DOHH2 (cell line): ENCODE measurements around the gene SLC8A3.

Experiments
- H3F3A ChIP-seq: fragments of 200-600 bp; sonication (generic), shearing (Covaris generic); 2 replicates; pipeline ENCODE4 v1.6.0; 2016; ENCODE audit warnings: antibody characterized with exemption, mild to moderate bottlenecking; ENCODE audit not compliant: control insufficient read depth, insufficient read depth
- H3K27ac ChIP-seq: fragments of 200-600 bp; sonication (generic); 2 replicates; pipeline ENCODE4 v1.5.1; 2014; ENCODE audit warnings: low read depth, mild to moderate bottlenecking, low read length, moderate library complexity
- H3K27me3 ChIP-seq: fragments of 200-600 bp; sonication (generic); 2 replicates; pipeline ENCODE4 v1.6.1; 2014; ENCODE audit warnings: mild to moderate bottlenecking, low read length, mixed read lengths; ENCODE audit not compliant: control insufficient read depth
- H3K36me3 ChIP-seq: fragments of 200-600 bp; sonication (generic); 2 replicates; pipeline ENCODE4 v1.6.1; 2014; ENCODE audit warnings: mild to moderate bottlenecking, low read length, moderate library complexity, mixed read lengths; ENCODE audit not compliant: control insufficient read depth
- H3K4me1 ChIP-seq: fragments of 200-600 bp; sonication (generic); 2 replicates; pipeline ENCODE4 v1.6.1; 2014; ENCODE audit warnings: mild to moderate bottlenecking, low read length, mixed read lengths; ENCODE audit not compliant: control insufficient read depth
- H3K4me2 ChIP-seq: fragments of 200-600 bp; sonication (generic); 2 replicates; pipeline ENCODE4 v1.6.0; 2014; ENCODE audit warnings: mild to moderate bottlenecking, low read length, moderate library complexity
- H3K4me3 ChIP-seq: fragments of 200-600 bp; sonication (generic); 2 replicates; pipeline ENCODE4 v1.5.1; 2014; ENCODE audit warnings: mild to moderate bottlenecking, low read length, mixed read lengths
- H3K79me2 ChIP-seq: fragments of 200-600 bp; sonication (generic); 2 replicates; pipeline ENCODE4 v1.6.1; 2014; ENCODE audit warnings: mild to moderate bottlenecking, low read length, mixed read lengths; ENCODE audit not compliant: control insufficient read depth
- H3K9me2 ChIP-seq: fragments of 200-600 bp; sonication (generic); replicated peaks from 2 replicates; pipeline ENCODE4 v1.6.1; 2014; ENCODE audit warnings: mild to moderate bottlenecking, low read length, mixed read lengths; ENCODE audit not compliant: control insufficient read depth
- H3K9me3 ChIP-seq: fragments of 200-600 bp; sonication (generic); 2 replicates; pipeline ENCODE4 v1.6.1; 2014; ENCODE audit warnings: antibody characterized with exemption, low read length, mixed read lengths; ENCODE audit not compliant: control insufficient read depth, insufficient read depth
- H4K20me1 ChIP-seq: fragments of 200-600 bp; sonication (generic); 2 replicates; pipeline ENCODE4 v1.6.0; 2014; ENCODE audit warnings: low read depth, mild to moderate bottlenecking, antibody characterized with exemption, low read length, moderate library complexity; ENCODE audit not compliant: control insufficient read depth, insufficient read depth
- EZH2phosphoT487 ChIP-seq: fragments of 200-600 bp; sonication (generic); IDR thresholded peaks from 2 replicates; pipeline ENCODE4 v1.6.1; 2017; ENCODE audit warnings: borderline replicate concordance, mild to moderate bottlenecking, antibody characterized with exemption, low read length, moderate library complexity, mixed read lengths
- TF ChIP-seq, protein P1 (sequence below): fragments of 200-600 bp; sonication (generic); IDR thresholded peaks from one replicate; pipeline ENCODE4 v1.5.1; 2014; ENCODE audit warnings: antibody characterized with exemption, mild to moderate bottlenecking, low read depth, low read length; ENCODE audit not compliant: poor library complexity, severe bottlenecking

SLC8A3 gene

DNA sequence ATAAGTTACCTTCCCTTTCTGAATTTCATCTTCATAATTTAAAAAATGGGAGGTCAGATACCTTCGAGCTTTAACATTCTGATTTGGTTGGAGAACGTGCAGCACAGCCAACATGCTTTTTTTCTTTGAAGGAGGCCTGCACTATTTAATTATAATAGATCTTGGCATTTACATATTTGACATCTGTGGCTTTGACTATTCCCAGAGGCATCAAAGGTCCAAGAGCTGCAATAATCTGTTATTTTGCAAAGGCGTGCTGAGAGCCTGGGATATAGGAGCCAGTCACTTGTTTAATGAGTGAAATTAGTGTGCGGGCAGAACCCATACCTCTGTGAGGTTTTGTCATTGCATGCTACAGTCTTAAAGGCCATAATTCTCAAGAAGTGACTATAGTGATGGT is 26.4 kb downstream of the SLC8A3 start:
- Histone ChIP-seq H3K4me1 (no peaks in the 10 kb centered on the region), H4K20me1 (no peaks in the 10 kb centered on the region), H3K4me3 (no peak overlapping the region), H3K9me2 (no peaks in the 10 kb centered on the region), H3K36me3 (no peaks in the 10 kb centered on the region), H3F3A (no peaks in the 10 kb centered on the region), H3K9me3 (no peaks in the 10 kb centered on the region), H3K4me2 (no peak overlapping the region), H3K27ac (no peak overlapping the region), H3K27me3 (no peaks in the 10 kb centered on the region), H3K79me2 (no peaks in the 10 kb centered on the region)
- TF ChIP-seq EZH2phosphoT487, result no peak
- TF ChIP-seq, protein P1, sequence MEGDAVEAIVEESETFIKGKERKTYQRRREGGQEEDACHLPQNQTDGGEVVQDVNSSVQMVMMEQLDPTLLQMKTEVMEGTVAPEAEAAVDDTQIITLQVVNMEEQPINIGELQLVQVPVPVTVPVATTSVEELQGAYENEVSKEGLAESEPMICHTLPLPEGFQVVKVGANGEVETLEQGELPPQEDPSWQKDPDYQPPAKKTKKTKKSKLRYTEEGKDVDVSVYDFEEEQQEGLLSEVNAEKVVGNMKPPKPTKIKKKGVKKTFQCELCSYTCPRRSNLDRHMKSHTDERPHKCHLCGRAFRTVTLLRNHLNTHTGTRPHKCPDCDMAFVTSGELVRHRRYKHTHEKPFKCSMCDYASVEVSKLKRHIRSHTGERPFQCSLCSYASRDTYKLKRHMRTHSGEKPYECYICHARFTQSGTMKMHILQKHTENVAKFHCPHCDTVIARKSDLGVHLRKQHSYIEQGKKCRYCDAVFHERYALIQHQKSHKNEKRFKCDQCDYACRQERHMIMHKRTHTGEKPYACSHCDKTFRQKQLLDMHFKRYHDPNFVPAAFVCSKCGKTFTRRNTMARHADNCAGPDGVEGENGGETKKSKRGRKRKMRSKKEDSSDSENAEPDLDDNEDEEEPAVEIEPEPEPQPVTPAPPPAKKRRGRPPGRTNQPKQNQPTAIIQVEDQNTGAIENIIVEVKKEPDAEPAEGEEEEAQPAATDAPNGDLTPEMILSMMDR, result no peak

DNA sequence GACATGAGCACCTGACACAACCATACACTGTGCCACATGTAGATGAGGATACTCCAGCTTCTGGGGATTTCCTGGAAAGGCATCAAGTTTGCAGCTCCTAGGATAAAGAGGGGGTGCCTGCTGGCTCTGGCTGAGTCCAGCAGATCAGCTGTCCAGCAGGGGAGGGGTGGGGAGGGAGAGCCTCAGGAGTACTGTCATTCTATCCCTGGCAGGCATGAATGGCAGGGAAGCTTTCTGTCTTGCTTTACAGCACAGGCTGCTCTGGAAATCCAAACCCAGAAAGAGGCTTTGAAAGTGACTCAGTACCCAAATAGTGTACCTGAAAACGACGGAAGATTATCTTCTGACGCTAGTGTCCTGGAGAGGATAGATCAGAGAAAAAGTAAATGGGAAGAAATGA is 32.2 kb downstream of the SLC8A3 start:
- no peak overlapping the region for H3K4me3 ChIP-seq
- no peaks in the 10 kb centered on the region for H3K27me3 ChIP-seq
- no peaks in the 10 kb centered on the region for H3K4me1 ChIP-seq
- H3K27ac ChIP-seq, result no peak overlapping the region
- no peak overlapping the region for H3K4me2 ChIP-seq
- no peaks in the 10 kb centered on the region for H3K79me2 ChIP-seq
- no peaks in the 10 kb centered on the region for H3F3A ChIP-seq
- TF ChIP-seq, protein P1, result no peak
- TF ChIP-seq EZH2phosphoT487, result no peak
- no peaks in the 10 kb centered on the region for H3K9me3 ChIP-seq
- no peaks in the 10 kb centered on the region for H4K20me1 ChIP-seq
- no peaks in the 10 kb centered on the region for H3K9me2 ChIP-seq
- H3K36me3 ChIP-seq, result no peaks in the 10 kb centered on the region

DNA sequence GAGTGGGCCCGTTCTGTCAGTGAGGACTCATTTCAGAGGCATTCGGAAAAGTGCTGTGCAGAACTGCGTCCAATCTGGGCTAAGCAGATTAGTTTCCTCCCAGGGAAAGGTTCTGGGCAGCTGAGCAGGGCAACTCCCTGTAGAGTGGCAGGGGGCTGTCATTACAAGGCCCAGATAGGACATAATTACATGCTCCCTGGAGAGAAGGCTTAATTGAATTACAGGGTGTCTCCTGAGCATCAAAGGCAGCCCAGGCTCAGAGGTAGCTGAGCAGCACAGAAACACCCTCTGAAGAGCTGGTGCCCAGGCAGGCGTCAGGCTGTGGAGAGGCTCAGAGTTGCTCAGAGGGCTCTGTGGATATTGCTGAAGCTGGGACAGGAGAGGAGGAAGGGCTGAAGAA is 36.0 kb downstream of the SLC8A3 start:
- Histone ChIP-seq H3F3A (no peaks in the 10 kb centered on the region), H3K4me1 (no peaks in the 10 kb centered on the region), H3K9me3 (no peaks in the 10 kb centered on the region), H3K27me3 (no peaks in the 10 kb centered on the region), H3K36me3 (no peaks in the 10 kb centered on the region), H3K4me2 (no peak overlapping the region), H3K27ac (no peak overlapping the region), H3K9me2 (no peaks in the 10 kb centered on the region), H3K4me3 (no peak overlapping the region), H4K20me1 (no peaks in the 10 kb centered on the region), H3K79me2 (no peaks in the 10 kb centered on the region)
- no peak for TF ChIP-seq EZH2phosphoT487
- TF ChIP-seq, protein P1, result no peak

DNA sequence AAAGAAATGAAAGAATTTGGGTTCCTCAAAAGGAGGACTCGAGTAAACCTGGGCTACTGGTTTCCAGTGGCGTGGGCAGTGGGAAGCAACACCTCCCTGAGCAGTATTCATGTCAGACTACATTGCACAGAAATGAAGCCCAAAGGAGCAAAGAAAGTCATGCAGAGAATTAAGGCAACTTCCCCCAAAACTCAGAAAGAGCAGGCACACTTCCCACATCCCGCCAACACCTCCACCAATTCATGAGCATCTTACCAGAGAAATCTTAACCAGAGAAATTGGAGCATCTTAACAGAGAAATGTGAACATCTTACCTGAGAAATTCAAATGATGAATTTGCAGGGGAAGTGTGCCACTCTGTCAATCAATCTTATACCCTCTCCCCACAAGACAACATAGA is 36.7 kb downstream of the SLC8A3 start:
- no peaks in the 10 kb centered on the region for H3K9me3 ChIP-seq
- no peak overlapping the region for H3K4me2 ChIP-seq

More for the DNA sequence above, 36.7 kb downstream of the SLC8A3 start:
- H3K36me3 ChIP-seq, result no peaks in the 10 kb centered on the region
- H4K20me1 ChIP-seq, result no peaks in the 10 kb centered on the region
- H3K79me2 ChIP-seq, result no peaks in the 10 kb centered on the region
- H3K27me3 ChIP-seq, result no peaks in the 10 kb centered on the region
- no peak overlapping the region for H3K27ac ChIP-seq
- H3K9me2 ChIP-seq, result no peaks in the 10 kb centered on the region
- H3K4me1 ChIP-seq, result no peaks in the 10 kb centered on the region
- no peak overlapping the region for H3K4me3 ChIP-seq
- no peaks in the 10 kb centered on the region for H3F3A ChIP-seq
- TF ChIP-seq, protein P1, result no peak
- no peak for TF ChIP-seq EZH2phosphoT487
